Measurements from ENCODE around the gene BBS9. TPM values are rescaled to one million over a fixed set of nuclear protein-coding genes. Genes with fewer than 3 reads are reported as not detected.

BBS9 gene
- polyA plus RNA-seq, 1 donor from 2014 or later, result 9.8 TPM

DNA sequence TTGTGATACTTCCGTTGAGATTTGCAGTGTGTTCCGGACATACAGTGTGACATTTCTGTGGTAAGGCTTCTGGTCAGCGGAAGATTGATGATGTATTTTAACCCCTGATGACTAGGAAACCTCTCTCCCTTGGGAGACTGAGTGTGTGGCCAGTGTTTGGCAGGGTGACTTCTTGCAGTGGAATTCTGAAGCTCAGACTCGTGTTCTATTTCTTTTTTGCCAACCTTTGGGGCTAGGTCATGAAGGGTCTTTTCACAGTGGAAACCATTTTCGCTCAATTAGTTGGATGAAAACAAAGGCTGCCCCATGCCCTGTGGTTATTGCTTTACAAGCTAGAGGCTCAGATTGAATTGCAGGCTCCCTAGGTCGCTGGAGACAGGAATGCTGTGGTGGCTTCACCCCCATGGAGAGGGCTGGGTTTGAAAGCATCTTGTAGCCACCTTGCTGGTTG lies 288.9 kb downstream of the BBS9 start:
- Histone ChIP-seq H3K79me2 (replicated peaks; ENCODE audit: insufficient read depth, low read length) (no peaks in the 10 kb centered on the region), H3K27ac (ENCODE audit: low read length) (no peak overlapping the region), H3K9ac (ENCODE audit: low read length) (no peak overlapping the region)

DNA sequence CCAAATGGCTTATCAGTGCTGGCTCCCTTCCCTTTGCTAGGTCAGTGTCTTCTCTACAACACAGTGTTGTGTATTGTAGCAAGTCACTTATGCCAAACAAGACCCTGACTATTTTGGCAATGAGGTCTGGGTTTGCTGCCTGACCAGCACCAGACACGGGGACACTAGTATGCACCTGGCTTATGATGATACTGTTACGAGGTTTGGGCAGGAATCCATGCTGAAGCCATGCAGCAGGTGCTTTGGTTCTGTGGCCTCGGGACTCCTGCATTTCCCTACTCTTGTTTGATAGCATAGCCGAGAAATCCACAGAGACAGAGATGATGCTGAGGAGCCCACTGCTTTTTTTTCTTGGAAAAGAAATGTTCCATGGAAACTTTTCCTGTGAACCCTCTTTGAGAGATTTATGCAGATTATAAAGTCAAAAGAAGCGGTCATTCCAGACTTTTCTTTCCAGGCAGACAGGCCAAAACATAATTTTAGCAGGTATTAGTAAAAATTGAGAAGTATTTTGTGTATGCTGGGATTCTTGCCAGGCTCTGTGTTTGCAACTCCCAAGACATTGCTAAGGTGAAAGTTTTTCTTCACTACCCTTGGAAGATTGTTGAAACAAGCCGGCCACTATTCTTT lies 291.1 kb downstream of the BBS9 start:
- no peak for TF ChIP-seq EP300 (conservative IDR thresholded peaks at IDR 0.05; ENCODE audit: poor library complexity, severe bottlenecking)
- no peak for TF ChIP-seq TAF1 (IDR thresholded peaks at IDR 0.05; ENCODE audit: low read depth)
- TF ChIP-seq, protein P1, sequence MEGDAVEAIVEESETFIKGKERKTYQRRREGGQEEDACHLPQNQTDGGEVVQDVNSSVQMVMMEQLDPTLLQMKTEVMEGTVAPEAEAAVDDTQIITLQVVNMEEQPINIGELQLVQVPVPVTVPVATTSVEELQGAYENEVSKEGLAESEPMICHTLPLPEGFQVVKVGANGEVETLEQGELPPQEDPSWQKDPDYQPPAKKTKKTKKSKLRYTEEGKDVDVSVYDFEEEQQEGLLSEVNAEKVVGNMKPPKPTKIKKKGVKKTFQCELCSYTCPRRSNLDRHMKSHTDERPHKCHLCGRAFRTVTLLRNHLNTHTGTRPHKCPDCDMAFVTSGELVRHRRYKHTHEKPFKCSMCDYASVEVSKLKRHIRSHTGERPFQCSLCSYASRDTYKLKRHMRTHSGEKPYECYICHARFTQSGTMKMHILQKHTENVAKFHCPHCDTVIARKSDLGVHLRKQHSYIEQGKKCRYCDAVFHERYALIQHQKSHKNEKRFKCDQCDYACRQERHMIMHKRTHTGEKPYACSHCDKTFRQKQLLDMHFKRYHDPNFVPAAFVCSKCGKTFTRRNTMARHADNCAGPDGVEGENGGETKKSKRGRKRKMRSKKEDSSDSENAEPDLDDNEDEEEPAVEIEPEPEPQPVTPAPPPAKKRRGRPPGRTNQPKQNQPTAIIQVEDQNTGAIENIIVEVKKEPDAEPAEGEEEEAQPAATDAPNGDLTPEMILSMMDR (IDR thresholded peaks at IDR 0.05; ENCODE audit: poor library complexity, severe bottlenecking), result no peak
- Histone ChIP-seq H3K4me2 (ENCODE audit: low read length) (no peak overlapping the region), H3K9ac (ENCODE audit: low read length) (no peak overlapping the region), H3K36me3 (ENCODE audit: insufficient read depth, low read length) (no peaks in the 10 kb centered on the region), H4K20me1 (ENCODE audit: insufficient read depth) (no peaks in the 10 kb centered on the region), H3K79me2 (replicated peaks; ENCODE audit: insufficient read depth, low read length) (no peaks in the 10 kb centered on the region), H3K4me3 (ENCODE audit: low read length) (no peak overlapping the region), H3K9me3 (ENCODE audit: low read length) (no peaks in the 10 kb centered on the region), H3K27ac (ENCODE audit: low read length) (no peak overlapping the region), H3F3A (ENCODE audit: insufficient read depth, low read length, poor library complexity, severe bottlenecking) (no peaks in the 10 kb centered on the region), H3K9me2 (ENCODE audit: insufficient read depth, low read length) (no peaks in the 10 kb centered on the region), H3K27me3 (ENCODE audit: insufficient read depth, low read depth, low read length) (no peaks in the 10 kb centered on the region), H2AFZ (ENCODE audit: low read depth, low read length) (no peak overlapping the region)

More for the DNA sequence above, 288.9 kb downstream of the BBS9 start:
- Histone ChIP-seq H3K4me3 (ENCODE audit: low read length) (no peak overlapping the region), H3F3A (ENCODE audit: insufficient read depth, low read length, poor library complexity, severe bottlenecking) (no peaks in the 10 kb centered on the region), H3K9me2 (ENCODE audit: insufficient read depth, low read length) (no peaks in the 10 kb centered on the region), H3K4me2 (ENCODE audit: low read length) (no peak overlapping the region), H3K27me3 (ENCODE audit: insufficient read depth, low read depth, low read length) (no peaks in the 10 kb centered on the region), H4K20me1 (ENCODE audit: insufficient read depth) (no peaks in the 10 kb centered on the region), H3K36me3 (ENCODE audit: insufficient read depth, low read length) (no peaks in the 10 kb centered on the region), H3K9me3 (ENCODE audit: low read length) (no peaks in the 10 kb centered on the region), H2AFZ (ENCODE audit: low read depth, low read length) (no peak overlapping the region)
- TF ChIP-seq EP300 (conservative IDR thresholded peaks at IDR 0.05; ENCODE audit: poor library complexity, severe bottlenecking) (no peak), RAD21 (conservative IDR thresholded peaks at IDR 0.05) (no peak), POLR2AphosphoS5 (IDR thresholded peaks at IDR 0.05) (no peak), TAF1 (IDR thresholded peaks at IDR 0.05; ENCODE audit: low read depth) (no peak), SMC3 (conservative IDR thresholded peaks at IDR 0.05; ENCODE audit: poor library complexity) (no peak), EZH2 (IDR thresholded peaks at IDR 0.05; ENCODE audit: borderline replicate concordance, insufficient read depth, low read length, poor library complexity, severe bottlenecking) (no peak), MXI1 (conservative IDR thresholded peaks at IDR 0.05; ENCODE audit: poor library complexity, severe bottlenecking) (no peak)
- TF ChIP-seq, protein P1 (IDR thresholded peaks at IDR 0.05; ENCODE audit: poor library complexity, severe bottlenecking), result no peak
- TF ChIP-seq, protein P2, sequence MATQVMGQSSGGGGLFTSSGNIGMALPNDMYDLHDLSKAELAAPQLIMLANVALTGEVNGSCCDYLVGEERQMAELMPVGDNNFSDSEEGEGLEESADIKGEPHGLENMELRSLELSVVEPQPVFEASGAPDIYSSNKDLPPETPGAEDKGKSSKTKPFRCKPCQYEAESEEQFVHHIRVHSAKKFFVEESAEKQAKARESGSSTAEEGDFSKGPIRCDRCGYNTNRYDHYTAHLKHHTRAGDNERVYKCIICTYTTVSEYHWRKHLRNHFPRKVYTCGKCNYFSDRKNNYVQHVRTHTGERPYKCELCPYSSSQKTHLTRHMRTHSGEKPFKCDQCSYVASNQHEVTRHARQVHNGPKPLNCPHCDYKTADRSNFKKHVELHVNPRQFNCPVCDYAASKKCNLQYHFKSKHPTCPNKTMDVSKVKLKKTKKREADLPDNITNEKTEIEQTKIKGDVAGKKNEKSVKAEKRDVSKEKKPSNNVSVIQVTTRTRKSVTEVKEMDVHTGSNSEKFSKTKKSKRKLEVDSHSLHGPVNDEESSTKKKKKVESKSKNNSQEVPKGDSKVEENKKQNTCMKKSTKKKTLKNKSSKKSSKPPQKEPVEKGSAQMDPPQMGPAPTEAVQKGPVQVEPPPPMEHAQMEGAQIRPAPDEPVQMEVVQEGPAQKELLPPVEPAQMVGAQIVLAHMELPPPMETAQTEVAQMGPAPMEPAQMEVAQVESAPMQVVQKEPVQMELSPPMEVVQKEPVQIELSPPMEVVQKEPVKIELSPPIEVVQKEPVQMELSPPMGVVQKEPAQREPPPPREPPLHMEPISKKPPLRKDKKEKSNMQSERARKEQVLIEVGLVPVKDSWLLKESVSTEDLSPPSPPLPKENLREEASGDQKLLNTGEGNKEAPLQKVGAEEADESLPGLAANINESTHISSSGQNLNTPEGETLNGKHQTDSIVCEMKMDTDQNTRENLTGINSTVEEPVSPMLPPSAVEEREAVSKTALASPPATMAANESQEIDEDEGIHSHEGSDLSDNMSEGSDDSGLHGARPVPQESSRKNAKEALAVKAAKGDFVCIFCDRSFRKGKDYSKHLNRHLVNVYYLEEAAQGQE (IDR thresholded peaks at IDR 0.05; ENCODE audit: borderline replicate concordance), result no peak

All from neural cell (in vitro differentiated cells).